ENCODE results near the gene LIMCH1.

LIMCH1 gene

GRCh38 chr4:41586675-41587225 lies 48.8 kb downstream of the LIMCH1 start:
- no peak overlapping the region for H3K27ac ChIP-seq (ENCODE audit: low read length)
- no peaks in the 10 kb centered on the region for H3K27me3 ChIP-seq (ENCODE audit: control insufficient read depth in 1 of 2, insufficient read depth in 2 of 2, low read length in 2 of 2)
- no peak overlapping the region for H3K4me3 ChIP-seq (ENCODE audit: low read length in 2 of 2)
- H3K9ac ChIP-seq (ENCODE audit: low read length in 2 of 2), result no peak overlapping the region
- H3K9me3 ChIP-seq (ENCODE audit: control insufficient read depth in 2 of 2, low read length in 2 of 2), result no peaks in the 10 kb centered on the region
- H3K4me1 ChIP-seq (ENCODE audit: control insufficient read depth, insufficient read depth, low read length), result no peaks in the 10 kb centered on the region
- no peaks in the 10 kb centered on the region for H3K36me3 ChIP-seq (ENCODE audit: control insufficient read depth in 2 of 2, insufficient read depth in 2 of 2, low read length in 2 of 2)

- H3K4me1 ChIP-seq (ENCODE audit: control insufficient read depth, insufficient read depth, low read length), result no peaks in the 10 kb centered on the region
- H3K36me3 ChIP-seq (ENCODE audit: control insufficient read depth in 2 of 2, insufficient read depth in 2 of 2, low read length in 2 of 2), result no peaks in the 10 kb centered on the region
- no peak overlapping the region for H3K9ac ChIP-seq (ENCODE audit: low read length in 2 of 2)
- H3K4me3 ChIP-seq (ENCODE audit: low read length in 2 of 2), result no peak overlapping the region
- H3K9me3 ChIP-seq (ENCODE audit: control insufficient read depth in 2 of 2, low read length in 2 of 2), result no peaks in the 10 kb centered on the region
- H3K27ac ChIP-seq (ENCODE audit: low read length), result no peak overlapping the region
- H3K27me3 ChIP-seq (ENCODE audit: control insufficient read depth in 1 of 2, insufficient read depth in 2 of 2, low read length in 2 of 2), result no peaks in the 10 kb centered on the region
These were observed 49.3 kb downstream of the LIMCH1 start for GRCh38 chr4:41587286-41587685.

GRCh38 chr4:41590591-41590990 lies 52.6 kb downstream of the LIMCH1 start:
- Histone ChIP-seq H3K27ac (ENCODE audit: low read length) (no peak overlapping the region), H3K9ac (ENCODE audit: low read length in 2 of 2) (no peak overlapping the region), H3K4me3 (ENCODE audit: low read length in 2 of 2) (no peak overlapping the region), H3K4me1 (ENCODE audit: control insufficient read depth, insufficient read depth, low read length) (peaks cover 4% of the 10 kb centered on the region), H3K36me3 (ENCODE audit: control insufficient read depth in 2 of 2, insufficient read depth in 2 of 2, low read length in 2 of 2) (no peaks in the 10 kb centered on the region), H3K9me3 (ENCODE audit: control insufficient read depth in 2 of 2, low read length in 2 of 2) (no peaks in the 10 kb centered on the region), H3K27me3 (ENCODE audit: control insufficient read depth in 1 of 2, insufficient read depth in 2 of 2, low read length in 2 of 2) (no peaks in the 10 kb centered on the region)

- no peak overlapping the region for H3K27ac ChIP-seq (ENCODE audit: low read length)
- no peak overlapping the region for H3K9ac ChIP-seq (ENCODE audit: low read length in 2 of 2)
- no peak overlapping the region for H3K4me3 ChIP-seq (ENCODE audit: low read length in 2 of 2)
- H3K36me3 ChIP-seq (ENCODE audit: control insufficient read depth in 2 of 2, insufficient read depth in 2 of 2, low read length in 2 of 2), result no peaks in the 10 kb centered on the region
- peaks cover 4% of the 10 kb centered on the region for H3K4me1 ChIP-seq (ENCODE audit: control insufficient read depth, insufficient read depth, low read length)
- no peaks in the 10 kb centered on the region for H3K27me3 ChIP-seq (ENCODE audit: control insufficient read depth in 1 of 2, insufficient read depth in 2 of 2, low read length in 2 of 2)
- no peaks in the 10 kb centered on the region for H3K9me3 ChIP-seq (ENCODE audit: control insufficient read depth in 2 of 2, low read length in 2 of 2)
These were observed 56.5 kb downstream of the LIMCH1 start for GRCh38 chr4:41594432-41594831.

- Histone ChIP-seq H3K27me3 (ENCODE audit: control insufficient read depth in 1 of 2, insufficient read depth in 2 of 2, low read length in 2 of 2) (no peaks in the 10 kb centered on the region), H3K4me1 (ENCODE audit: control insufficient read depth, insufficient read depth, low read length) (peaks cover 4% of the 10 kb centered on the region), H3K4me3 (ENCODE audit: low read length in 2 of 2) (no peak overlapping the region), H3K9me3 (ENCODE audit: control insufficient read depth in 2 of 2, low read length in 2 of 2) (no peaks in the 10 kb centered on the region), H3K9ac (ENCODE audit: low read length in 2 of 2) (no peak overlapping the region), H3K36me3 (ENCODE audit: control insufficient read depth in 2 of 2, insufficient read depth in 2 of 2, low read length in 2 of 2) (no peaks in the 10 kb centered on the region), H3K27ac (ENCODE audit: low read length) (no peak overlapping the region)
These were observed 59.5 kb downstream of the LIMCH1 start for GRCh38 chr4:41597494-41597893.

- H3K4me1 ChIP-seq (ENCODE audit: control insufficient read depth, insufficient read depth, low read length), result peaks cover 4% of the 10 kb centered on the region
- no peaks in the 10 kb centered on the region for H3K9me3 ChIP-seq (ENCODE audit: control insufficient read depth in 2 of 2, low read length in 2 of 2)
- H3K9ac ChIP-seq (ENCODE audit: low read length in 2 of 2), result no peak overlapping the region
- no peaks in the 10 kb centered on the region for H3K27me3 ChIP-seq (ENCODE audit: control insufficient read depth in 1 of 2, insufficient read depth in 2 of 2, low read length in 2 of 2)
- H3K4me3 ChIP-seq (ENCODE audit: low read length in 2 of 2), result no peak overlapping the region
- H3K27ac ChIP-seq (ENCODE audit: low read length), result no peak overlapping the region
- H3K36me3 ChIP-seq (ENCODE audit: control insufficient read depth in 2 of 2, insufficient read depth in 2 of 2, low read length in 2 of 2), result no peaks in the 10 kb centered on the region
These were observed 60.6 kb downstream of the LIMCH1 start for GRCh38 chr4:41598580-41598979.

GRCh38 chr4:41599192-41599786 lies 61.3 kb downstream of the LIMCH1 start:
- Histone ChIP-seq H3K27me3 (ENCODE audit: control insufficient read depth in 1 of 2, insufficient read depth in 2 of 2, low read length in 2 of 2) (no peaks in the 10 kb centered on the region), H3K9ac (ENCODE audit: low read length in 2 of 2) (no peak overlapping the region), H3K27ac (ENCODE audit: low read length) (no peak overlapping the region), H3K4me3 (ENCODE audit: low read length in 2 of 2) (no peak overlapping the region), H3K36me3 (ENCODE audit: control insufficient read depth in 2 of 2, insufficient read depth in 2 of 2, low read length in 2 of 2) (no peaks in the 10 kb centered on the region), H3K4me1 (ENCODE audit: control insufficient read depth, insufficient read depth, low read length) (peaks cover 3% of the 10 kb centered on the region), H3K9me3 (ENCODE audit: control insufficient read depth in 2 of 2, low read length in 2 of 2) (no peaks in the 10 kb centered on the region)

- H3K27me3 ChIP-seq (ENCODE audit: control insufficient read depth in 1 of 2, insufficient read depth in 2 of 2, low read length in 2 of 2), result no peaks in the 10 kb centered on the region
- no peak overlapping the region for H3K4me3 ChIP-seq (ENCODE audit: low read length in 2 of 2)
- H3K9me3 ChIP-seq (ENCODE audit: control insufficient read depth in 2 of 2, low read length in 2 of 2), result no peaks in the 10 kb centered on the region
- no peak overlapping the region for H3K9ac ChIP-seq (ENCODE audit: low read length in 2 of 2)
- no peaks in the 10 kb centered on the region for H3K4me1 ChIP-seq (ENCODE audit: control insufficient read depth, insufficient read depth, low read length)
- H3K36me3 ChIP-seq (ENCODE audit: control insufficient read depth in 2 of 2, insufficient read depth in 2 of 2, low read length in 2 of 2), result no peaks in the 10 kb centered on the region
- no peak overlapping the region for H3K27ac ChIP-seq (ENCODE audit: low read length)
These were observed 62.4 kb downstream of the LIMCH1 start for GRCh38 chr4:41600243-41600912.

GRCh38 chr4:41601025-41601424 lies 63.1 kb downstream of the LIMCH1 start:
- Histone ChIP-seq H3K4me1 (ENCODE audit: control insufficient read depth, insufficient read depth, low read length) (no peaks in the 10 kb centered on the region), H3K9ac (ENCODE audit: low read length in 2 of 2) (no peak overlapping the region)

GRCh38 chr4:41602113-41602512 lies 64.2 kb downstream of the LIMCH1 start:
- Histone ChIP-seq H3K27ac (ENCODE audit: low read length) (no peak overlapping the region), H3K27me3 (ENCODE audit: control insufficient read depth in 1 of 2, insufficient read depth in 2 of 2, low read length in 2 of 2) (no peaks in the 10 kb centered on the region), H3K9ac (ENCODE audit: low read length in 2 of 2) (no peak overlapping the region), H3K36me3 (ENCODE audit: control insufficient read depth in 2 of 2, insufficient read depth in 2 of 2, low read length in 2 of 2) (no peaks in the 10 kb centered on the region), H3K4me3 (ENCODE audit: low read length in 2 of 2) (no peak overlapping the region), H3K9me3 (ENCODE audit: control insufficient read depth in 2 of 2, low read length in 2 of 2) (no peaks in the 10 kb centered on the region), H3K4me1 (ENCODE audit: control insufficient read depth, insufficient read depth, low read length) (no peaks in the 10 kb centered on the region)

More at GRCh38 chr4:41601025-41601424, 63.1 kb downstream of the LIMCH1 start:
- no peaks in the 10 kb centered on the region for H3K9me3 ChIP-seq (ENCODE audit: control insufficient read depth in 2 of 2, low read length in 2 of 2)
- H3K27me3 ChIP-seq (ENCODE audit: control insufficient read depth in 1 of 2, insufficient read depth in 2 of 2, low read length in 2 of 2), result no peaks in the 10 kb centered on the region
- no peak overlapping the region for H3K4me3 ChIP-seq (ENCODE audit: low read length in 2 of 2)
- no peak overlapping the region for H3K27ac ChIP-seq (ENCODE audit: low read length)
- no peaks in the 10 kb centered on the region for H3K36me3 ChIP-seq (ENCODE audit: control insufficient read depth in 2 of 2, insufficient read depth in 2 of 2, low read length in 2 of 2)

GRCh38 chr4:41602886-41603498 lies 65.0 kb downstream of the LIMCH1 start:
- H3K36me3 ChIP-seq (ENCODE audit: control insufficient read depth in 2 of 2, insufficient read depth in 2 of 2, low read length in 2 of 2), result no peaks in the 10 kb centered on the region
- H3K4me3 ChIP-seq (ENCODE audit: low read length in 2 of 2), result no peak overlapping the region
- H3K27ac ChIP-seq (ENCODE audit: low read length), result no peak overlapping the region
- no peaks in the 10 kb centered on the region for H3K4me1 ChIP-seq (ENCODE audit: control insufficient read depth, insufficient read depth, low read length)
- no peak overlapping the region for H3K9ac ChIP-seq (ENCODE audit: low read length in 2 of 2)
- no peaks in the 10 kb centered on the region for H3K27me3 ChIP-seq (ENCODE audit: control insufficient read depth in 1 of 2, insufficient read depth in 2 of 2, low read length in 2 of 2)
- H3K9me3 ChIP-seq (ENCODE audit: control insufficient read depth in 2 of 2, low read length in 2 of 2), result no peaks in the 10 kb centered on the region

All from stomach smooth muscle (tissue), 2 donors.